GM19240 (cell line): ENCODE data around the gene GALNT7.
A peak's percentile ranks its signal among the peaks of the same experiment; 100 is the strongest.
"Not testable (repeated sequence)": the region's sequence is repeated elsewhere in the genome, so short reads cannot be mapped to it uniquely, and the experiment has no call there.

ENCODE experiments used
- DNase-seq: peaks from one replicate; pipeline ENCODE4 v3.0.0; 2011; ENCODE audit warnings: low spot score; ENCODE audit not compliant: insufficient read length

The GALNT7 gene, protein sequence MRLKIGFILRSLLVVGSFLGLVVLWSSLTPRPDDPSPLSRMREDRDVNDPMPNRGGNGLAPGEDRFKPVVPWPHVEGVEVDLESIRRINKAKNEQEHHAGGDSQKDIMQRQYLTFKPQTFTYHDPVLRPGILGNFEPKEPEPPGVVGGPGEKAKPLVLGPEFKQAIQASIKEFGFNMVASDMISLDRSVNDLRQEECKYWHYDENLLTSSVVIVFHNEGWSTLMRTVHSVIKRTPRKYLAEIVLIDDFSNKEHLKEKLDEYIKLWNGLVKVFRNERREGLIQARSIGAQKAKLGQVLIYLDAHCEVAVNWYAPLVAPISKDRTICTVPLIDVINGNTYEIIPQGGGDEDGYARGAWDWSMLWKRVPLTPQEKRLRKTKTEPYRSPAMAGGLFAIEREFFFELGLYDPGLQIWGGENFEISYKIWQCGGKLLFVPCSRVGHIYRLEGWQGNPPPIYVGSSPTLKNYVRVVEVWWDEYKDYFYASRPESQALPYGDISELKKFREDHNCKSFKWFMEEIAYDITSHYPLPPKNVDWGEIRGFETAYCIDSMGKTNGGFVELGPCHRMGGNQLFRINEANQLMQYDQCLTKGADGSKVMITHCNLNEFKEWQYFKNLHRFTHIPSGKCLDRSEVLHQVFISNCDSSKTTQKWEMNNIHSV

DNA sequence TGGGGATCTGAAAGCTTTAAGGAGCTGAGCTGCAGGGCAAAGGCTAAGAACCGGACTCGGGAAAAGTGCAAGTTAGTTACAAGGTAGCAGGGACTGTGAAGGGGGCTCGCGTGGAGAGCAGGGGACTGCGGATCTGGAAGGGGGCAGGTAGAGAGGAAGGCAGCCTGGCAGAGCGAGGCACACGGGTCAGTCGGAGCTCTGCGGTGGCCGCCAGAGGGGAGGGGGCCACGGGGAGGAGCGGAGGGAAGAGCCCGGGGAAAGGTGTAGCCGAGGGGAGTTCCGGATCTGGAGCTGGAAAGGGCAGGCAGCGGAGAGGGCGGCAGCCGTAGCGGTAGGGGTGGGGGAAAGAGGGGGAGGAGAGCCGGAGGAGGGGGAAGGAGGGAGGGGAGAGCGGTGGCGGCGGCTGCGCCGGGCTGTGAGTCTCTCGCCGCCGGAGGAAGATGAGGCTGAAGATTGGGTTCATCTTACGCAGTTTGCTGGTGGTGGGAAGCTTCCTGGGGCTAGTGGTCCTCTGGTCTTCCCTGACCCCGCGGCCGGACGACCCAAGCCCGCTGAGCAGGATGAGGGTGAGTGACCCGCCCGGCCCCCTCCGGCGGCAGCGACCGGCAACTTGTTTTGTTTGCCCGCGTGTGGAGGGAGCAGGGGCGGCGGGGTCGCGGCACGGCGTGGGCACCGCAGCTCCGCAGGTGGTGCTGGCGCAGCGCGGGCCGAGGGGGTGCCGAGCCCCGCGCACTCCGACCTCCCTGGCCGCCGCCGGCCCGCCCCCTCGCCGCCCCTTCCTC is at the start of gene GALNT7:
Gene GALNT7, plus strand, starts transcription at position 416 of the 782 bp plus-strand sequence. Its CDS starts 25 bp downstream, at position 441.
- DNase-seq: peak; percentile 43

DNA sequence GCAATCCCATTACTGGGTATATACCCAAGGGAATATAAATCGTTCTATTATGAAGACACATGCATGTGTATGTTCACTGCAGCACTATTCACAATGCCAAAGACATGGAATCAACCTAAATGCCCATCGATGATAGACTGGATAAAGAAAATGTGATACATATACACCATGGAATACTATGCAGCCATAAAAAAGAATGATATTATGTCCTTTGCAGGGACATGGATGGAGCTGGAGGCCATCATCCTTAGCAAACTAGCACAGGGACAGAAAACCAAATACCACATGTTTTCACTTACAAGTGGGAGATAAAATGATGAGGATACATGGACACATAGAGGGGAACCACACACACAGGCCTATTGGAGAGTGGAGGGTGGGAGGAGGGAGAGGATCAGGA is 49.8 kb upstream of the GALNT7 start:
- not testable (repeated sequence) for DNase-seq

DNA sequence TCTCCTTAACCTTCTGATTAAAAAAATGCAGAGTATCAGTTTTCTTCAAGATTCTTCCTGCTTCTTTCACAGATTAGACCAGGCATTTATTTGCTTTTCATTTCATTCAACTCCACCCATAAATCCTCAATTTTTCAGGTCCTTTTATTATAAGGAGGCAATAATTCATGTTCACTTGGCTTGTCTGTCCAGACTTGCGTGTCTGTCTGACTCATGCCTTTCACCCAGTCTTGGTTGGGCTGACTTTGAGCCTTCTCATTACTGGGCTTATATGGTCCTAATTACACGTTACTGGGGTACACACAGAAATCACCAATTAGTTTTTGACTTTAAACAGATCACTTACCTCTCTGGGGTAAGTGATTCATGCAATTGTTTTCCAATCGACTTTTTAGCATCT is 48.8 kb upstream of the GALNT7 start:
- no peak for DNase-seq

DNA sequence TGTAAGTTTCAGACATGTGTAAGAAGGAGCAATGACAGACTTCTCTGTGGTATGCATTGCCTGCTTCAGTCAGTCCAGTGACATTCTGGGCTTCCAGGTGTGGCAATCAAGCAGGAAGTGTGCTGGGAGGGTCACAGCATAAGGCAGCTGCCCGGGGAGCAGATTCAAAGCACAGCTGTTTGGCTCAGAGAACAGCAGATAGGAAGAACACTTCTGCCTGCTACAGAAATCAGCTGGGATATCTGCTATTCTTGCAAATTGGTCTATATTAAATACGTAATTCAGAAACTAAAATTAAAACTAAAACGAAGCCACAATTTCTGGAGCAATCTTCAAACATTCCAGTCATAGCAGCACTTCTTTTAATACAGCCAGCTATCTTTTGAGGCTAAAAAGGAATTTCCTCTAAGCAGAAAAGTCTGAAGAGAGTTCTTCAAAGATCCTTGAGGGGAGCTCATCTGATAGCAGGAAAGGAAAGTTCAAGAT is 47.5 kb upstream of the GALNT7 start:
- DNase-seq: peak; percentile 7

DNA sequence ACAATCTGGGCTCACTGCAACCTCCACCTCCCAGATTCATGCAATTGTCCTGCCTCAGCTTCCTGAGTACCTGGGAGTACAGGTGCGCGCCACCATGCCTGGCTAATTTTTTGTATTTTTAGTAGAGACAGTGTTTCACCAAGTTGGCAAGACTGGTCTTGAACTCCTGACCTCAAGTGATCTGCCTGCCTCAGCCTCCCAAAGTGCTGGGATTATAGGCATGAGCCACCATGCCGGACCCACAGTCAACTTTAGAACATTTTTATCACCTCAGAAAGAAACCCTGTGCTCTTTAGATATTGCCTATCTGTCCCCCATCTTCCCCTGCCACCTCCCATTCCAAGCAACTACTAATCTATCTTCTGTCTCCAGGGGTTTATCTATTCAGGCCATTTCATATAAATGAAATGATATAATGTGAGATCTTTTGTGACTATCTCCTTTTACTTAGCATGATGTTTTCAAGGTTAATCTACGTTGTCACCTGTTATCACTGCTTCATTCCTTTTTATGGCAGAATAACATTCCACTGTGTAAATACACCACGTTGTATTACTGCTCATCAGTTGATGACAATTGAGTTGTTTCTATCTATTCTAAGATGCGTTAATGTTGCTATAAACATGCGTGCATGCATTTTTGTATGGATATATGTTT is 44.3 kb upstream of the GALNT7 start:
- DNase-seq: no peak

DNA sequence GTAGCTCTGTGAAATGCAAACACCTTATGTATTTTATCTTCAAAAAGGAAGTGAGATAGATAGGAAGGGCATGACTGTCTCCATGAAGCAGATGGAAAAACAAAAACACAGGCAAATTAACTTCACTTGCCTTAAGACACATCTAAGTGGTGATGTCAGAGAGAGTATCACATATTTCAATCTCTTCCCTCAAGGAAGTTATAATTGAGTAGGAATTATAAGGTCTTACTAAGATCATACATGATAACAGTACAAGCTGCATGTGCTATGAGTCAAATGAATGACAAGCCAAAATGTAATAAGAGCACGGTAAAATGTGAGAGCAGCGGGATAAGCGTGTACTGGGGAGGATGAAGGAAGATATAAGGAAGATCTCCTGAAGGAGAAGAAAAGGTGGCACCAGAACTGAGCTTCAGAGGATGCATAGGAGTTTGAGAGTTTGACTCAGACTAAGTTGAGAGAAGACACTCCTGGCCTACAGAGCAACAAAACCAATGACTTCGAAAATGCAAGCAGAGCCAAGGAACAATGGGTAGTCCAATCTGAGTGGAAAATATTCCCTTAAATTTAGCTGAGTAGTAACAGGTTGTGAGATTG is 43.3 kb upstream of the GALNT7 start:
- no peak for DNase-seq

DNA sequence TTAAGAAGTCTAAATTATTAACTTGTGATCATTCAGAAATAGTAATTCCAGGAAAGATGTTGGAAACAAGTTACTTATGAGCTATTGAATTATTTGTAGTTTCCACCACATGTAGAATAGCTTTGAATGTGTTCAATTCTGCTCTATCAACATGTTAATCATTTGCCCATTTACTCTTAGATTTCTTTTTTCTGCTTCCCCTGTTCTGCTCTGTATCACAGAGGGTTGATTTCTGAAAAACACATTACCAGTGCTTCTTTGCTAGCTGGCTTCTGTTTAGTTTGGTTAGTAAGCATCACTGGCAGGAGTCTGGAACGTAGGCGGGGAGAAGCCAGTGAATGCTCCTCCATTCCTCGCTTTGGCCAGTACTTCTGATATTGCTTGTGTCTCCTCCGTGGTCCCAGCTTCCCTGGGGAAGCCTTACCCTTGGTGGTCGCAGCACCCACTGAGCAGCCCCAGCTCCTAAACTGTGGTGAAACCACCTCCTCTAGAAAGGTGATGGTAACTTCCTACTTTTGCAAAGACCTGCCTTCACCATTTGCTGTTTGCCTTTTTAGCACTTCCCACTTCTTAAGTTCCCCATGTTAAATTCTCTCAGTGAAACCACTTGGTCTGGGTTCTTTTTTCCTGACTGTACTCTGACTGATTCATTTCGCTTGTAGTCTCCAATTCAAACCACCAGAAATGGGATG is 40.3 kb upstream of the GALNT7 start:
- DNase-seq: no peak

DNA sequence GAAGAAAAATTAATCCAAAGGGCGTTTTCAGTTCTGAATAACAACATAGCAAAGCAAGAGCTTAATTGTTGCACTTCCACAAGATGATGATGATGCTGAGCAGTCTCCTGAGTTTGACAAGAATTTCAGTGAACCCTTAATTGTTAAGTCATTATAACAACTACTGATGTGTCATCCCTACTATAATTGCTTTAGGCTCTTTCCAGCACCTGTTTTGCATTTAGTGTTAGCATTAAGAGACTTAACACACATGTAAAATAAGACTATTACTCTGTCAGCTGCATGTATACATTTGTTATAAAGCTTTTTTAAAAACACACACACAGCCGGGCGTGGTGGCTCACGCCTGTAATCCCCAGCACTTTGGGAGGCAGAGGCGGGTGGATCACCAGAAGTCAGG is 37.9 kb upstream of the GALNT7 start:
- DNase-seq: no peak

DNA sequence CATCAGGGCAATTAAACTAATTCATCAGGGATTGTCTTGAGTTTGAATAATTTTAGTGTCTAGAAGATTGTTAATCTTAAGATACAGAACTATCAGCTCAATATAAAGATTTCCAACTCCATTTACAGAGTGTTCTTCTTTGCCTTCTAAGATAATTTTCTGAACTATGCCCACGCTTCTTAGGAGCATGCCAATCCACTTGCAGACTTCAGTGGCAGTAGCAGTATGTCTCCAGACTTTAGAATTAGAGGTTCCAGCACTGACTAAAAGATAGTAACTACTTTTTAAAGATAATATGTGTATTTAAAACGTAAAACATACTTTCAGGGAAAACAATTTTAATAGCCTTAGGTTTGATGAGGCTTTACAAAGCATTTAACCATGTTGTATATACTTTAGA is 34.2 kb upstream of the GALNT7 start:
- no peak for DNase-seq

DNA sequence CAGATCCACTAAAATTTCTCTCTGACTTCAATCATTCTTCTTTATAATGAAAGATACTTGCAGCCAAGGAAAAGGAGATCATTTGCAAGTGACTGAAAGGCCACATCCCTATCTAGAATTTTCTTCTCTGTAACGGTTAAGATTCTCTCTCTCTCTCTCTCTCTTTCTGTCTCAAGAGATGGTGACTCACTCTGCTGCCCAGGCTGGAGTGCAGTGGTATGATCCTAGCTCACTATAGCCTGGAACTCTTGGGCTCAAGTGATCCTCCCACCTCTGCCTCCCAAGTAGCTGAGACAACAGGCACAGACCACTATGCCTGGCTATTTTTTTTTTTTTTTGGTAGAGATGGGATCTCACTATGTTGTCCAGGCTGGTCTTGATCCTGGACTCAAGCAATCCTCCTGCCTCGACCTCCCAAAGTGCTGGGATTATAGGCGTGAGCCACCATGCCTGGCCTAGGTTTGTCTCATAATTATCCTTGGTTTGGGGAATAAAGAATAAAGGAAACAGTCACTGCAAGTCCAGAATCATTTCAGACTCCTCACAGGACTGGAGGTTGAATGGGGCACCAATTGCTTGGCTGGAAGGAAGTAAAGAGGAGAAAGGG is 33.3 kb upstream of the GALNT7 start:
- DNase-seq: no peak

DNA sequence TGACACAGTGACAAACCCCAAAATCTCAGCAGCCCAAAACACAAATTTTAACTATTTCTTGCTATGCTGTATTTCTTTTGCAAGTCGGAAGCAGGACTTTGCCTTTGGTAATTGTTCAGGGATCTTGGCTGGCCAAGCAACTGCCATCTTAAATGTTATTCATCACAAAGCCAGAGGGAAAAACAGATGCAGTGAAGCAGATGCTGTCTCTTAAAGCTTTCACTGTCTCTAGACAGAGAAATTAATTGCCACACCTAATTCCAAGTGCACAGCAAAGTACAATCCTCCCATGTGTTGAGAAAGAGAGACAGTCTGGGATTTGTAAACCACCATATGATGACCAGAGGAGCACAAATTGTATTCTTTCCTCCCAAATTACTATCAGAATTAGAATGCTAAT is 30.0 kb upstream of the GALNT7 start:
- no peak for DNase-seq

DNA sequence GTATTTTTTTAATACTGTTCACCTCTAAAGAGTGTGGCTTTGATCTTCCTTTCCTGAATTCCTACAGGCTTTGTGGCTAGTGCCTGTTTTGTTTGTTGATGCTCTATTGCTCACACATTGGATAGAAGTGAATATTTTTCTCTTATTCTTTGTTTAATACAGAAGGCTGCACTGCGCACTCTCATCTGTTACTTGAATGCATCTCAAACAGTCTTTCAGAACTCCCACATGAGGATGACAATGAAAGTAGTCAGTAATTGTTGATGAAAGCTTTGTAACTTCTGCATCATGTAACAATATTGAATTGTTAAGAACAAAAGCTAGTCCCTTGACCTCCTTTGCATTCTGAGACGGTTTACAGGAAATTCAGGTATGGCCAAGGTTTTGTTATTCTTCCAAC is 29.1 kb upstream of the GALNT7 start:
- no peak for DNase-seq

DNA sequence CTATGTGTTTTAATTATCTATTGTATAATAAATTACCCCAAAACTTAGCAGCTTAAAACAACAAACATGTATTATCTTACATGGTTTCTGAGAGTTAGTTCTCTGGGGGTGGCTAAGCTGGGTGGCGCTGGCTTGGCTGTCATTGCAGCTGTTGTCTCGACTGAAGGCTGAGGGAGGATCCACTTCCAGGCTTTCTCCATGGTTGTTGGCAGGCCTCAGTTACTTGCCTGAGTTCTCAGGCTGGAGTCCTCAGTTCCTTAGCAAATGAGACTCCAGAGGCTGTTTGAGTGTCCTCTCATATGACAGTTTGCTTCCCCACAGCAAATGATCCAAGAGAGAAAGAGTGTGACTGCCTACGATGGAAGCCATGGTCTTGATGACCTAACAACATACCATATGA is 23.5 kb upstream of the GALNT7 start:
- DNase-seq: no peak

DNA sequence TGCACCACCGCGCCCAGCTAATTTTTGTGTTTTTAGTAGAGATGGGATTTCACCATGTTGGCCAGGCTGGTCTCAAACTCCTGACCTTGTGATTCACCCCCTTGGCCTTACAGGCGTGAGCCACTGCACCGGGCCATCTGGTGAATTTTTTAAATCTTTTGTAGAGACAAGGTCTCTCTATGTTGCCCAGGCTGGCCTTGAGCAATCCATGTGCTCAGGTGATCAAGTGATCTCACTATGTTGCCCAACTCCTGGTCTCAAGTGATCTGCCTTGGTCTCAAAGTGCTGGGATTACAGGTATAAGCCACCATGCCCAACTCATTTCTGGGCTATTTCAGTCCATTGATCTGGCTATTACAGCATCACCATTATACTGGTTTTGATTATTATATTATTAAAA is 22.2 kb upstream of the GALNT7 start:
- no peak for DNase-seq

DNA sequence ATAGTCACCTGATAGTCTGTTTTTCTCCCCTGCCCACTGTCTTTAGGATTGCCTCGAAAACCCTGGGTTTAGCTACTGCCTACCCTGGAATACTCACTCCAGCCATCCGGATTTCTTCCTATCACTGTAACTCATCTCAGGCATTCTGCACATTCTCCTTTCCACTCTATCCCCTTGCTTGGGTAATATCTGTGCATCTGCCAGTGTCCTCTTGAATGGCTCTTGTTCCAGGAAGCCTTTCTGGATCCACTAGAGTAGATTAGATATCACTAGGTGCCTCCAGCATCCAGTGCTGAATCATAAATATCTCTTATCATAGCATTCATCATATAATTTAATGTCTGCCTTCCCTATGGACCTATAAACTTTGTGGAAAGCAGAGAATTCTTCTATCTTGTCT is 17.1 kb upstream of the GALNT7 start:
- DNase-seq: no peak

DNA sequence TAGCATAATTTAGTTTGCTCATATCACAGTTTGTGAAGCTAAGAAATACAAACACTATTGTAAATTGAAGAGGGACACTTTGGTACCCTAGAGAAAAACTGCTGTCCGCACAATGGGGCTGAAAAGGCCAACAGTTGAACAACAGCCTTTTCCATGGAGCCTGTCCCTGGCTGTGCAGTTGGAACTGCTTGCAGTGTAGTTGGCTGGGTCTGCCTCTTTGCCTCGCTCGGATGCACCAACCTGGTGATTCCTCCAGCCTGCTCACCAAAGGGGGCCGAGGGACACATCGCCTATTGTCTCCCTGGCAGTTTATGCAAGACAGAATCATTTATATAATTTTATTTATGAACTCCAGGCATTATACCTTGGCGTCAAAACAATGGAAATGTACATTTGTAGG is 16.5 kb upstream of the GALNT7 start:
- DNase-seq: no peak

DNA sequence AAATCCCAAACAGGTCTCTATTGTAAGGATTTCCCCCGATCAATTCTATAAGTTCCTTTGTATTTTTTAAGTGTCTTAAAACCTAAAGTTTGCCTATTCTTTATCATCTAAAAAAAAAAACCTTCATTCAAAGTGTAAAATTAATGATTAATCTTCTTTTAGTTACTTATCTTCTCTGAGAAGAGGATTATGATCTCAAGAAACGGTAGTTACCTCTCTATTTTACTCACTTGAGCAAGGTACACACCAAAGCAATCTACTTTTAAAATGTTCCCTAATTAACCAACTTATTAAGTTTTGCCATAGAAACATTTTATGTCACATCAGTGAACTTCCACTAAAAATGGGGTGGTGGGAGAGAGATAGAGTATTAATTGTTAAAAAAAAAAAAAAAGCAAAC is 15.2 kb upstream of the GALNT7 start:
- no peak for DNase-seq

DNA sequence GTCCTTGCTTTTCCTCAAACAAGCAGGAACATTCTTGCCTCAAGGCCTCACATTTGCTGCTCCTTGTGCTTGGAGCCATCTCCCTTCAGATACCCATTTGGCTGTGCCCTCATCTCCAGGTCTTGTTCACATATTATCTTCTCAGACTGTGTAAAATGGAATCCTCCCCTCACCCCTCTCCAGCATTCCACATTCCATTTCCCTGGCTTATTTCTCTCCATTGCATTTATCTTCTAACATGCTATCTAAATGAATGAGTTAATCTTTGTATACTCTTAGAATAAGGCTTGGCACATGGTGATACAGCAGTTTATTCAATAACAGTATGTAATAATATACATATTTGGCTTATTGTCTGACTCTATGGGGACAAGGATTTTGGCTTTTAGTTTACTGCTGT is 8.8 kb upstream of the GALNT7 start:
- DNase-seq: no peak

DNA sequence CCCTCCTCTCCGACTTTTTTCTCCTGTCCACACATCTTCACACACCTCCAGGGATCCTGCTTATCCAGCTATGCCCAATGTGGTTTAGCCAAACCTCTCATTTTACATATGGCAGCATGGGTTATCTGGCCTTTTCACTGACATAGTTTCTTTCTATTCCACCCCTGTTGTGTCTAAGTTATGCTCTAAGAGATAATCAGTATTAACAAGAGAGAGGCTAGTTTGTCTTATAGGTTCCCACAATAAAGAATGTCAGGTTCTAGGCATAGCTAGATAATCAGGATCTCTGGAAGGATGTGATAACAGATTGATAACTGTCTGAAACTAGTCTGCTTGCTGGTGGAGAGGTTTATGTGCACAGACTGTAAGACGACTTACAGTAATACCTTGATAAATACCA is 7.7 kb upstream of the GALNT7 start:
- no peak for DNase-seq

DNA sequence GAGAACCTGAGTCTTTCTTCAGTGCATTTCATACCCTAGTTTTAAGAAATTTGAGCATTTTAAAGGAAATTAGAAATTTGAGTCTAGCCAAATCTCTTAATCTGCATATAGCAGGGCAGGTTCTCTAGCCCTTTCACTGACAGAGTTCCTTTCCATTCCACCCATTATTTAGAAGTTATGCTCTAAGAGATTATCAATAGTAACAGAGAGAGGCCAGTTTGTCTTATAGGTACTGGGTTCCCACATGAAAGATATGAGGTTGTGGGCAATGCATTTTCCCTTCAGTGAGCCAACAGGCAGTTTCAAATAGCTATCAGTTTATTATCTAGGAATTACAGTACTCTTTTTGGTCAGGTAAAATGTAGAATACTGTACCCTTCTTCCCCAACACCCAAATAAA is 7.3 kb upstream of the GALNT7 start:
- DNase-seq: no peak
